HUES48 (cell line): ENCODE measurements around the gene ATG4B.

Source experiments
- H3K27ac ChIP-seq: one replicate; pipeline ENCODE4 v1.7.0; 2013; ENCODE audit warnings: low read depth, low read length, inconsistent platforms
- H3K27me3 ChIP-seq: 2 replicates; pipeline ENCODE4 v1.6.1; 2013; ENCODE audit warnings: mild to moderate bottlenecking, low read length; ENCODE audit not compliant: control insufficient read depth, insufficient read depth
- H3K36me3 ChIP-seq: 2 replicates; pipeline ENCODE4 v1.6.1; 2013; ENCODE audit warnings: low read length; ENCODE audit not compliant: control insufficient read depth, insufficient read depth
- H3K4me1 ChIP-seq: 2 replicates; pipeline ENCODE4 v1.6.1; 2013; ENCODE audit warnings: mild to moderate bottlenecking, low read length; ENCODE audit not compliant: control insufficient read depth, insufficient read depth
- H3K4me3 ChIP-seq: 2 replicates; pipeline ENCODE4 v1.5.1; 2013; ENCODE audit warnings: mild to moderate bottlenecking, low read depth, low read length
- H3K9ac ChIP-seq: 2 replicates; pipeline ENCODE4 v1.6.1; 2013; ENCODE audit warnings: mild to moderate bottlenecking, low read depth, low read length, moderate library complexity
- H3K9me3 ChIP-seq: 2 replicates; pipeline ENCODE4 v1.6.1; 2013; ENCODE audit warnings: low read length; ENCODE audit not compliant: control insufficient read depth, insufficient read depth

Gene ATG4B

DNA sequence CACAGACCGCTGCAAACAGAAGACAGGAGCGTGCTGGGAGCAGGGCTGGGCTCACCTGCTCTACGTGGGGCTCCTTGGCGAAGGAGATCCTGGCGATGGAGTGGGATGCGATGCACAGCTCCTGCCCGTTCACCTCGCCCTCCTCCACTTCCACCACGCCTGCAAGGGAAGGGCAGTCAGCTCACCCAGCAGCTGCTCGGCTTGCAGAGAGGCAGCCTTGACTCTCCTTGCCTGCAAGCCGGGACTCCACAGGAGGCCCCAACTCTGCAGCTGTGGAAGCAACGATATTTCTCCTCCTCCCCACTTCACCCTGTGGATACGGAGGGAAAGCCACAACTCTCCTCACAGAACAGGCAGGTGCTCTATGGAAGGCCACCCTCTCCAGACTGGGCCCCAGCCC is 35.7 kb upstream of the ATG4B start:
- H3K9ac ChIP-seq: no peak overlapping the region
- H3K27me3 ChIP-seq: no peaks in the 10 kb centered on the region
- H3K36me3 ChIP-seq: peaks cover 65% of the 10 kb centered on the region
- no peak overlapping the region for H3K27ac ChIP-seq
- no peaks in the 10 kb centered on the region for H3K4me1 ChIP-seq
- H3K9me3 ChIP-seq: no peaks in the 10 kb centered on the region
- H3K4me3 ChIP-seq: no peak overlapping the region

GRCh38 chr2:241602720-241603119 is 34.8 kb upstream of the ATG4B start:
- Histone ChIP-seq H3K27me3 (no peaks in the 10 kb centered on the region), H3K27ac (no peak overlapping the region), H3K36me3 (peaks cover 60% of the 10 kb centered on the region), H3K9me3 (no peaks in the 10 kb centered on the region), H3K9ac (no peak overlapping the region), H3K4me1 (no peaks in the 10 kb centered on the region), H3K4me3 (no peak overlapping the region)

- no peak overlapping the region for H3K9ac ChIP-seq
- no peak overlapping the region for H3K4me3 ChIP-seq
- H3K4me1 ChIP-seq: no peaks in the 10 kb centered on the region
- no peak overlapping the region for H3K27ac ChIP-seq
- no peaks in the 10 kb centered on the region for H3K9me3 ChIP-seq
- H3K27me3 ChIP-seq: no peaks in the 10 kb centered on the region
- peaks cover 61% of the 10 kb centered on the region for H3K36me3 ChIP-seq
Measured at GRCh38 chr2:241603686-241604085, 33.8 kb upstream of the ATG4B start.

DNA sequence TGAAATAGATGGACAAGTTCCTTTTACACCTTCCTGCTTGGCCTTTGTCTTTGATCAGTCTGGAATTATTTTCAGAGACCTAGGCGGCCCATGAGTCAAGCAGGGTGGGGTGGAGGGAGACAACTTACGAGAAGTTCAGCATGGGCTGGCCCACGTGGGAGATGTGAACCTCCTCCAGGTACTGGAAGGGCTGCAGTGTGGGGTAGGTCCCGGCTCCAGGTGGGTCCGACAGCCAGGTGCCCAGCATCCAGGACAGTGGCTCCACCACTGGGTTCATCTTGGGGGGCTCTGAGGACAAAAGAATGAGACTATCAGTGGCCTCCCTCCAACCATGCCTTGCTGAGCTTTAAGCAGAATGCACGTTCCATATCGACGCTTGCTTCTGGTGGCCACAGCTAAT is 31.3 kb upstream of the ATG4B start:
- Histone ChIP-seq H3K36me3 (peaks cover 44% of the 10 kb centered on the region), H3K9ac (no peak overlapping the region), H3K4me1 (0 out of 2 replicates have a peak, but pooled peaks cover 5% of the 10 kb centered on the region), H3K27me3 (no peaks in the 10 kb centered on the region), H3K9me3 (no peaks in the 10 kb centered on the region), H3K27ac (no peak overlapping the region), H3K4me3 (no peak overlapping the region)

GRCh38 chr2:241607162-241607885 is 30.2 kb upstream of the ATG4B start:
- 0 out of 2 replicates have a peak, but pooled peaks cover 5% of the 10 kb centered on the region for H3K4me1 ChIP-seq
- peaks cover 35% of the 10 kb centered on the region for H3K36me3 ChIP-seq
- no peaks in the 10 kb centered on the region for H3K27me3 ChIP-seq
- H3K27ac ChIP-seq: no peak overlapping the region
- H3K9me3 ChIP-seq: no peaks in the 10 kb centered on the region
- H3K9ac ChIP-seq: no peak overlapping the region
- H3K4me3 ChIP-seq: no peak overlapping the region

GRCh38 chr2:241608881-241609280 is 28.6 kb upstream of the ATG4B start:
- Histone ChIP-seq H3K4me1 (0 out of 2 replicates have a peak, but pooled peaks cover 5% of the 10 kb centered on the region), H3K36me3 (peaks cover 28% of the 10 kb centered on the region), H3K9ac (no peak overlapping the region), H3K4me3 (no peak overlapping the region), H3K9me3 (no peaks in the 10 kb centered on the region), H3K27me3 (no peaks in the 10 kb centered on the region), H3K27ac (no peak overlapping the region)

- H3K9me3 ChIP-seq: no peaks in the 10 kb centered on the region
- peak overlapping the region; percentile 59 for H3K27ac ChIP-seq
Measured at GRCh38 chr2:241609859-241610793, 27.4 kb upstream of the ATG4B start.

DNA sequence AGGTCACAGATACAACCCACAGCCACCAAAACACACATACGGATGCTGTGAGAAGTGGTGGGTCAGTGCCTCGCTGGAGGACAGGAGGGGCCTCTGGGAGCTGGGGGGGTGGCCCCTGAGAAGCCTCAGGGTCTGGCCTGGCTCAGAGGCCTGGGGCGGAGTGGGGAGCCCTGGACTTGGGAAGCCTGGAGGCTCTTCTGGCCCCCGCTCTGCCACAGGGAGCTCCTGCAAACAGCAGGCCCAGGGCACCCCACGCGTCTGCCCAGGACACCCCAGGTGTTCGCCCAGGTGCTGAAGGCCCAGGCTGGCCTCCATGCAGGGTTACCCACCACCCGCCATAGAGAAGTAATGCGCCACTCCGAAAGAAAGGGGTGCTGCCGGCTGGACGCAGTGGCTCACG is 26.4 kb upstream of the ATG4B start:
- Histone ChIP-seq H3K4me1 (0 out of 2 replicates have a peak, but pooled peaks cover 5% of the 10 kb centered on the region), H3K9ac (no peak overlapping the region), H3K4me3 (peak overlapping the region; percentile 61; the same call in 1 of the 2 replicates), H3K9me3 (no peaks in the 10 kb centered on the region), H3K27ac (peak overlapping the region; percentile 58), H3K36me3 (peaks cover 14% of the 10 kb centered on the region), H3K27me3 (no peaks in the 10 kb centered on the region)

More at GRCh38 chr2:241609859-241610793, 27.4 kb upstream of the ATG4B start:
- Histone ChIP-seq H3K4me1 (0 out of 2 replicates have a peak, but pooled peaks cover 5% of the 10 kb centered on the region), H3K36me3 (peaks cover 22% of the 10 kb centered on the region), H3K4me3 (peak overlapping the region; percentile 69), H3K9ac (peak overlapping the region; percentile 74), H3K27me3 (no peaks in the 10 kb centered on the region)

DNA sequence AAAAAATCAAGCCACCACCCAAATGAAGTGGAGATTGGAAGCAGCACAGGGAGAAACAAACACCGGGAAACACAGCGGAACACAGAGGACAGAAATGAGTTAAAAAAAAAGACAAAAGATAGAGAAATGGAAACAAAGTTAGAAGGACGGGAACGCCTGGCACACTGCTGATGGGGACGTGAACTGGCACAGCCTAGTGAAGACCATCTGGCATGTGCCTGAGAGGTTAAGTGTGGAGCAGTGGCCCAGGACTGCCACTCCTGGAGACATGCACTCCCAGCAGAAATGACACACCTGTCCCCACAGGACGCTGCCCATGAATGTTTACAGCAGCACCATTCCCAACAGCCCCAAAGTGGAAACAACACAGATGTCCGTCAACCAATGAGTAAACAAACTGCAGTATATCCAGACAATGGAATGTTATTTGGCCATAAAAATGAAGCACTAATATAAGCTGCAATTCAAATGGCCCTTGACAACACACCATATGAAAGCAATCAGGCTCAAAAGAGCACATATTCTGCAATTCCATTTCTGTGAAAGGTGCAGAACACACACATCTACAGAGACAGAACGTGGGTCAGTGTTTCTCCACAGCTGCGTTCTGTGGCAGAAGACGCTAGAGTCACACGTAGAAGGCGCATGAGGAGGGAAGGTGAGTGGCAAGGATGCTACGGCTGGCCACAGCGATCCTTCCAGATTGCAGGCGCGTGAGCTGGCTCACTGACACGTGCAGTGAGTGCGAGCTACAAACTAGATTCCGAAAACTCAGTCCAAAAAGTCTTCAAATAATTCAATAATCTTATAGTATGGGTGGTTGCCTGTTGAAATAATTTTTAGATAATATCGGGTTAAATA is 25.1 kb upstream of the ATG4B start:
- H3K9me3 ChIP-seq: no peaks in the 10 kb centered on the region
- H3K36me3 ChIP-seq: peaks cover 9% of the 10 kb centered on the region; the same call in 1 of the 2 replicates
- no peak overlapping the region for H3K4me3 ChIP-seq
- no peak overlapping the region for H3K9ac ChIP-seq
- H3K27ac ChIP-seq: no peak overlapping the region
- H3K27me3 ChIP-seq: no peaks in the 10 kb centered on the region
- peaks cover 7% of the 10 kb centered on the region; the same call in 1 of the 2 replicates for H3K4me1 ChIP-seq

GRCh38 chr2:241613017-241613780 is 24.3 kb upstream of the ATG4B start:
- no peak overlapping the region for H3K27ac ChIP-seq
- H3K27me3 ChIP-seq: no peaks in the 10 kb centered on the region
- H3K9ac ChIP-seq: no peak overlapping the region
- peaks cover 8% of the 10 kb centered on the region; the same call in 1 of the 2 replicates for H3K36me3 ChIP-seq
- H3K4me1 ChIP-seq: peaks cover 10% of the 10 kb centered on the region; the same call in 1 of the 2 replicates
- H3K9me3 ChIP-seq: no peaks in the 10 kb centered on the region
- no peak overlapping the region for H3K4me3 ChIP-seq
